HCT116 (cell line): ENCODE data around the gene VASN.

Experiments
- CTCF ChIP-seq, 3 experiments: fragments of 200-600 bp in 1 of 3; sonication (generic) in 1 of 3; IDR thresholded peaks in 2 of 3; conservative IDR thresholded peaks in 1 of 3; 2 replicates each; pipeline ENCODE4 v1.5.1; 2012 to 2017; ENCODE audit warnings: low read depth in 2 of 3, low read length in 2 of 3, antibody characterized with exemption in 1 of 3, borderline replicate concordance in 1 of 3, control low read depth in 1 of 3, mild to moderate bottlenecking in 1 of 3, mixed read lengths in 1 of 3, mixed run types in 1 of 3, moderate library complexity in 1 of 3; ENCODE audit not compliant: insufficient read depth in 1 of 3
- EGR1 ChIP-seq: IDR thresholded peaks from 2 replicates; pipeline ENCODE4 v1.6.1; 2012; ENCODE audit warnings: low read depth
- EZH2phosphoT487 ChIP-seq: fragments of 200-600 bp; IDR thresholded peaks from 2 replicates; pipeline ENCODE4 v1.6.1; 2018; ENCODE audit warnings: antibody characterized with exemption, borderline replicate concordance
- MAX ChIP-seq: IDR thresholded peaks from 2 replicates; pipeline ENCODE4 v1.6.1; 2012
- POLR2A ChIP-seq: IDR thresholded peaks from 2 replicates; pipeline ENCODE4 v1.7.0; 2011; ENCODE audit warnings: borderline replicate concordance; ENCODE audit not compliant: insufficient read depth, insufficient read length; ENCODE audit errors: extremely low read depth
- POLR2AphosphoS5 ChIP-seq: IDR thresholded peaks from 2 replicates; pipeline ENCODE4 v1.6.1; 2011; ENCODE audit warnings: mild to moderate bottlenecking, low read depth, low read length, moderate library complexity
- SRF ChIP-seq: IDR thresholded peaks from 2 replicates; pipeline ENCODE4 v1.6.1; 2012; ENCODE audit warnings: low read depth

- TF ChIP-seq POLR2AphosphoS5 (no peak), EGR1 (no peak), CTCF (IDR thresholded peaks at IDR 0.05 in 2 of 3, conservative IDR thresholded peaks at IDR 0.05 in 1 of 3; ENCODE audit: borderline replicate concordance in 1 of 3, insufficient read depth in 1 of 3, low read depth in 2 of 3, low read length in 2 of 3) (no peak), EZH2phosphoT487 (no peak), MAX (no peak), SRF (no peak), POLR2A (no peak)
These were observed 36.1 kb downstream of the VASN start for GRCh38 chr16:4407543-4408322.
